HG02610 (cell line): ENCODE results near the gene SCPEP1.
"Not testable (repeated sequence)": the region's sequence is repeated elsewhere in the genome, so short reads cannot be mapped to it uniquely, and the experiment has no call there.

Source experiments
- ATAC-seq: cut with Tn5 transposase; IDR thresholded peaks from one replicate; pipeline ENCODE4 v1.9.1; 2021; ENCODE audit warnings: mild to moderate bottlenecking, moderate library complexity; ENCODE audit not compliant: unreplicated experiment

SCPEP1 gene

GRCh38 chr17:56977673-56978395, at the start of gene SCPEP1:
TSS of gene SCPEP1 (plus strand) at chr17:56978131. CDS start at chr17:56978160, 29 bp downstream.
- ATAC-seq, result peak; percentile 74

DNA sequence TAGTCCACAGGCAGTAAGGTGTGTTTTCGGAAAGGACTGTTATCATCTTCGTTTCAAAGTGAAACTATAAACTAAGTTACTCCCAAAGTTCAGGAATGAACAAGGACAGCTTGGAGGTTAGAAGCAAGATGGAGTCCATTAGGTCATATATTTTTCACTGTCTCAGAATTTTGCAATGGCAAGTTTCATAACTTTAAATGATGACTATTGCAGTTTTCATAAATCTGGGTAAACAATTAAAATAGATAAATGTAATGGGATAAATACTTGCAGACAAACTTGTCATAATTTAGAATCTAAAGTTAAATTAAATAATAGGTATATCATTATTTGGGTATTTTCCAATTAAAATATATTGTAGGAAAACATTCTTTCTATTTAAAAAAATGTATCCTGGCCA, 49.3 kb upstream of the SCPEP1 start:
- no peak for ATAC-seq

GRCh38 chr17:56929362-56929969, 48.5 kb upstream of the SCPEP1 start:
- no peak for ATAC-seq

DNA sequence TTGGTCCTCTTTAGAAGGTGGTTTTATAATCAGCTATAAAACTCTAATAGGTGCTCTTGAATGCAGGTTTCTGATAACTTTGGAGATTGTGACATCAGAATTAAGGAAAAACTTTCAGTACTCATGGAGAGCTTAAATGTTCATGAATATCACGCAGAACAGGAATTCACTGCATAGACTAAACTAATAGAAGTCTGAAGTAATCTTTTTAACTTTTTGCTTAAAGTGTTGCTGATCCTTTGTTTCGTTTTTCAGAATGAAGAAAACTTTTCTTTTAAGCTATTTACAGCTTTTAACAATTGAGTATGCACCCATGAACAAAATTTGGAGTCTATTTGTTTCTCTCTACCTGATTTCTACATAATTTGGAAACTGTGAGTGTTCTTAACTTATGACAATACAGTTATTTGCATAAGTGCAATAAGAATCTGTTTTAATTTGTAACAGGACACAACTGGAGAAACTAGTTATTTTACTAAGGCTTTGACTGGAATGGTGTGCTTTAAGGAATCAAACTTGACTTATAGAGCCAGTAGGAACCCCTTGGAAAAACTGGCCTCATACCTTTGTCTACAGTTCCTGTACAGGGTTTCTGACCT, 47.1 kb upstream of the SCPEP1 start:
- no peak for ATAC-seq

GRCh38 chr17:56933151-56933745, 44.7 kb upstream of the SCPEP1 start:
- no peak for ATAC-seq

DNA sequence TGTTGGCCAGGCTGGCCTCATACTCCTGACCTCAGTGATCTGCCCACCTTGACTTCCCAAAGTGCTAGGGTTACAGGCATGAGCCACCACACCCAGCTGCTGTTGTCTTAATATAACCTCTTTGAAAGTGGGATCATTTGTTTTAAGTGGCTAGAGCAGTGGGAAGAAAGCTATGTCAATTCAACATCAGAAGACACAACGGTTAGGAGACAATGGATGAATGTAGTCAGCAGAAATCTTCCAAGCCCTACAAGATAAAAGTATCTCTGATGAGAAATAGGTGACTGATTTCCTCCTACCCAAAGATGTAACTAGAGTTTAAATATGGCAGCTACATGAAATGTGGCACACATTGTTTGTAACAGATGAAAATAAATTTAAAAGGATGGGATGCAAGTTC, 44.1 kb upstream of the SCPEP1 start:
- ATAC-seq, result no peak

- ATAC-seq, result no peak
Observed at GRCh38 chr17:56934280-56934679, 43.7 kb upstream of the SCPEP1 start.

DNA sequence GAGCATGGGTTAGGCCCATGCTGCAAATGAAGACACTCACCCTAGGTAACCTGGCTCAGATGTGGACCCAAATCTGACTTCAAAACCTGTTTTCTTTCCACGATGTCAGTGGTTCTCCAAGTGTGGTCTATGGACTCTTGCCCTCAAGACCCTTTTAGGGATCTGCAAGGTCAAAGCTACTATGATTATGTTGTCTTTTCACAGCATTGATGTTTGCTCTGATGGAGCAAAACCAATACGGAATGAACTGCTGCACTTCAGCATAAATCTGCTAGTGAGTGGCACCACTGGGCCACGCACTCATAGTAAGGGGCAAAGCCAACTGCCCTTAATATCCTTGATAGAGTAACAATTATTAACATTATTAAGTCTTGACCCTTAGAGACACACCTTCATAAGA, 42.5 kb upstream of the SCPEP1 start:
- no peak for ATAC-seq

DNA sequence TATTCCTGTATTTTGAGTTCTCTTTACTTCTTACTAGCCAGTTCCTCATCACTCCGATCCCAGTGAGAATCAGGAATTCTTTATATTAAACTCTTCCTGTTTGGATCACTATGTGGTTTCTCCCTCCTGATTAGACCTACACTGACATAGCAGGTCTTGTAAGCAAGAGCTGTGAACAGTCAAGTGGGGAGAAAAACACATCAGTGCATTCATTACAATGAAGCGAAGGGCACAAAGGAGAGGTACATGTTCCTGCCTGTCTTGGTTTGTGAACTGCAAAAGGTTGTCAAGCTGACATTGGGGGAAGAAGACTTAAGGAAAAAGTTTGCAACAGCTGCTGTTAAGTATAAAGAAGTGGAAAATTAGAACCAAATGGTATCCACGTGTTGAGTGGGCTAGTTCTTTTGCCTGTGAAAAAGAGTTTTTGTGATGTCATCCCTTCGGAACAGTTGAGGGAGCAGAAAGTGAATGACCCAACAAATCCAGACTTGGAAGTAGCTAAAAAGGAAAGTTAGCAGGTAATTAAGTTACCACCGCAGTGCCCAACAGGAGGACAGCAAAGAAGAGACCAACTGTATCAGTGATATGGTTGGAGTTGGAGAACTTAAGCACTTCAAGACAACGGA, 41.1 kb upstream of the SCPEP1 start:
- no peak for ATAC-seq

DNA sequence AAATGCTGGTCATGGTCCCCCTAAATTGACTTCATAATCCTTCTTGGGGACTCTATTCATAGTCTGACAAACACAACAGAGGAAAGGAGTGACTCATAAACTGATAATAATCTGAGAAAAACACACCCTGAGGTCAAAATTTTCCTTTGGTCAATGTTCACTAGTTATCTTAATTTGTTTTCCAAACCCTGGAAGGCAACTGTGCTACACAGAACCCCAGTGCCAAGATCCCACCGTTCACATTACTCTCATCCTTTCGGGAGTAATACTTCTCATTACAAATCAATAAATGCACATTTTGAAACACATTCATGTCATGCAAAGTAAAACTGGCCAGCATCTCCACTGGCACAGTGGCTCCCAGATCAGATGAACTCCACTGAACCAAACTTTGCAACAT, 40.2 kb upstream of the SCPEP1 start:
- no peak for ATAC-seq

DNA sequence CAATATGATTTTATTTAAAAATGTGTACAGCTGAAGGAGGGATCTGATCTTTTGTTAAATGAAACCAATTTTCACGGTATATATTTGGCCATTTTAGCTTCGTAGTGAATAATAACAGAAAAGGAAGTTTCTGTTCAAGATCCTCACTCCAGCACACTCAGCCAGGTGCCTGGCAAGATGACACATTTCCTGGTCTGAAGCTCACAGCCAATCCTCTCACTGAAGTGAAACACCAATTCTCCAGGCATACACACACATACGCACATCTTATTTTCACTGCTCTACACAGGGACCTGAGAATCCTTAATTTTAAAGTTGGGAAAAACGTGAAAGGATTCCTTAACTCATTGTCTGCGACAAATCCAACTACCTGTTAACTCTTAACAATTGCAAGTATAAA, 39.7 kb upstream of the SCPEP1 start:
- not testable (repeated sequence) for ATAC-seq

DNA sequence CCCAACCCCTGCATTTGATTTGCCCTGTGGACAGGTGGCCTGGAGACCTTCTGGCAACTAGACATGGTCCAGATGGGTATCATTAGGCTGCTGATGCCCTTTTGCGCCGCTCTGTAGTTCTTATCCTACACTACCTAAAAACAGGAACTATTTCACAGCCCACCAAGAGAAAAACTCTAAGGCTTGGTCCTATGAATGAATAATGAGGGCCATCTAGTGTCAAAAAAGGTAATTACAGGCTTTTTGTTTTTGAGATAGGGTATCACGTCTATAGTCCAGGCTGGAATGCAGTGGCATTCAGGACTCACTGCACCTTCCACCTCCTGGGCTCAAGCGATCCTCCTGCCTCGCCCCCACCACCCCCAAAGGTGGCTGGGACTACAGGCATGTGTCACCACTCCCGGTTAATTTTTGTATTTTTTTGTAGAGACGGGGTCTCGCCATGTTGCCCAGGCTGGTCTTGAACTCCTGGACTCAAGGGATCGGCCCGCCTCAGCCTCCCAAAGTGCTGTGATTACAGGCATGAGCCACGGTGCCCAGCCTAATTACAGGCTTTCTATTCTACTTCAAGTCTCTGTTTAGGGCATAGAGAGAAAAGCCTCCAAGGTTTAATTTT, 38.0 kb upstream of the SCPEP1 start:
- ATAC-seq, result peak; percentile 59

GRCh38 chr17:56943505-56944125, 34.3 kb upstream of the SCPEP1 start:
- ATAC-seq, result no peak

DNA sequence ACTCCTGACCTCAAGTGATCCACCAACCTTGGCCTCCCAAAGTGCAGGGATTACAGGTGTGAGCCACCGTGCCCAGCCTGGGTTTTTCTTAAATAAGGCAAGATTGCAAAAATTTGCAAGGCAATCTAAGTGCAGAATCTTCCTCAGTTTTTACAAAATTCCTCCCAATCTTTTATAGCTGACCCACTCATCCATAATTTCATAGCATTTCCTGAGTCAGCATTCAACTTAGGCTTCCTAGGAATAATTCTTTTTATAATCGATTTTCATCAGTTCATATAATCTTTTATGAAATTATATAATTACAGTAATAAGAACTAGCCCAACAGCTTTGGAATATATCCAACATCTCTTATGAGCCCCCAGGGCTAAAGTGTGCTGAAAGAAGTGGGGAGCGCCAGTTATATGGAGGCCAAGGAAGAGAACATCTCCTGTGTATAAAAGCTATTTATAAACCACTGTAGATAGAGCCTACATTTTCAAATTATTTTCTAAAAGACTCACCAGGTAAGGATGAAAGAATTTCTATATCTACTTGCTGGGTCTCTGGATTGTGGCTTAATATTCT, 31.9 kb upstream of the SCPEP1 start:
- ATAC-seq, result no peak

DNA sequence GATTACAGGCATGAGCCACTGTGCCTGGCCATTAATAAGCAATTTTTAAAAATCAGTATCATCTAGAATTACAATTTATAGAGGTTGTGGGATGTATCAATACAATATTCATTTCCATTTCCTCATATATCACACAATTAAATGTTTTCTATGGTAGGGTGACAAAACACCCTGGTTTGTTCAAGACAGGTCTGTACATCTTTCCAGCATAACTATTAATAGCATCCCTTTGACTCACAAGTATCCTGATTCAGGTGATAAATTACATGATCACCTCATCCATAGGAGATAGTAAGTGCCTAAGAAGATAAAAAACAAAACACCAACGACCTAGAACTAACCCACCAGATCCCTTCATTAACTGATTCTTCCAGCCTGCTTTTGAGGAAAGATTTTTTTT, 30.2 kb upstream of the SCPEP1 start:
- ATAC-seq, result no peak

DNA sequence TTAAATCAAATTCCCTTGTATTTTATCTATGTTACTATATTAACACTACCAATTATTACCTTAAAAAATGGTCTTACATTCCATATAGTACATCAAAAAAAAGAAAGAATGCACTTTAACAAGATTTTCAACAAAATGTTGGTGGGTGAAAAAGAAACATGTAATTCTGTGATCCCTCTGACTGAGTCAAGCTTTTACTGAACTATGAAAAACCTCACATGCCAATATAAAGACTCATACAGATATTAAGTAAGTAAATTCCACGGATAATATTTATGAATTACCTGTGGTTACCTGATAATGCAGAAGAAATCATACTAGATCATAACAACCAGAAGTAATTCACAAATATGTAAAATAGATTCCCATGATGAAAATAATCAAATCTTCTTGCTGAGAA, 29.4 kb upstream of the SCPEP1 start:
- no peak for ATAC-seq

DNA sequence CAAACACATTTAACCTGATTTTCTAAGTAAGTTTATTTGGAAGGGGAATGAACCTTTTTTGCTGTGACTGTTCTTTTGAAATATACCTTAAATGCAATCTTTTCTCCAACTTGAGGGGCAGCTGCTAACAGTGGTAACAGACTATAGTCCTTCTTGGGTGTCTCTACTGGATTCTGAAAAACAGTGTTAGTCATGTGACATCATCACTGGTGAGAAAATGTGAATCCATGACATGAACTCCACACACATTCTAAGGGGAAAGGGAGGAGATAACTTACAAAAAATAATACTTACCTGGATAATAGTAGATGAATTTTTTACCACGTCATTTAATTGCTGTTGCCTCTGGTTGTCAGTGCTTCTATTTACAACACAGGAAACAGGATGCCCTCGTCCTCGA, 28.3 kb upstream of the SCPEP1 start:
- no peak for ATAC-seq

DNA sequence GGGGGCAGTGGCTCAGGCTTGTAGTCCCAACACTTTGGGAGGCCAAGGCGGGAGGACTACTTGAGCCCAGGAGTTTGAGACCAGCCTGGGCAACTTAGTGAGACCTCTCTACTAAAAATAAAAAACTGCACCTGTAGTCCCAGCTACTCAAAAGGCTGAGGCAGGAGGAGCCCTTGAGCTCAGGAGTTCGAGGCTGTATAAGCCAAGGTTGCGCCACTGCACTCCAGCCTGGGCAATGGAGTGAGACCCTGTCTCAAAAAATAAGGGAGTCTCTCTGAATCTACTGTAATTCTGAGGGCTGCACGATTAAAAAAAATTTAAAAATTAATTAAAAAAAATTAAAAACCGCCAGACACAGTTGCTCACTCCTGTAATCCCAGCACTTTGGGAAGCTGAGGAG, 20.9 kb upstream of the SCPEP1 start:
- ATAC-seq, result no peak

DNA sequence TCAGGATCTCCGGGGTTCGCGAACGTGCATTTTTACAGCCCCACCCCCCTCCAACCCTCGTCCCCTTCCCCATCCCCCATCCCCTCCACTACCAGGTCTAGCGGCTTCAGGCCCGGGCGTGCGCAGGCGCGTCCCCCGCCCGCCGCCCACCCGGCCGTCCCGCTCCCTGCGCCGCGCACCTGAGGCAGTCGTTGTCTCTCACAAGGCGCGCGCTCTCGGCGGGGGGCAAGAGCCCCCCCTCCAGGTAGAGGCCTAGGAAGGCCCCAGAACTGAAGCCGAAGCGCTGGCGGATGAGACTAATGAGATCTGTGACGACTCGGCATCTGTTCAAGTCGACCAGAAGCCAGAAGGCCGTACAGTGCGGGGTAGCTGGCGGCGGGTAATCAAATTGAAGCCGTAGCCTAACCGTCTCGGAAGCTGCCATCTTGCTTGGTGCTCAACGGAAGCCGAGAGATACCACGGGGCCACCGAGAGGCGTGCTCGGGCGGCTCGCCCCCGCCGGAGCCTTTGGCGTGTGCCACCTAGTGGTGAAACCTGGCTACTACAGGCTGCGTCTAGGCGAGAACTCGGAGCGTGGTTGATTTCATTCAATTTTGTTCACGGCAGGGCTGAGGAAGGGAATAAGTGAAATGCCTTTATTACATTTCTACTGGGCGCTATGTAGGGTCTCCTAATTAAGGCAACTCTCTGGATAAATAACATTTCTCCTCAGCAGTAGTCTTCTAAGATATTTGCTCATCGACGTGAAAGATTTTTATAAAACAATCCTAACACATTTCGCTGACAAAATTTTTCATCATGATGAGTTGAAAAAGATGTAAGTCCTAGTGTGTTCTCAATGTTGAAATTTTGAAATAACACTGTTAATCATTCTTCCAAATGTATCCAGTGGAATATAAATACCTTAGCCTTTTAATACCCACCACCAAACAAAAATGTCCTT, 17.1 kb upstream of the SCPEP1 start, which contains the start of gene COIL:
Gene COIL, minus strand, starts transcription at position 455 of the 943 bp plus-strand sequence. Its CDS starts 31 bp downstream, at position 424.
- peak; percentile 94 for ATAC-seq
